HG03439 (cell line): ENCODE measurements around the gene NOXO1.
"Not testable (repeated sequence)": the region's sequence is repeated elsewhere in the genome, so short reads cannot be mapped to it uniquely, and the experiment has no call there.

ENCODE experiments used
- ATAC-seq: cut with Tn5 transposase; IDR thresholded peaks from one replicate; pipeline ENCODE4 v1.9.1; 2021; ENCODE audit warnings: mild to moderate bottlenecking, moderate library complexity; ENCODE audit not compliant: unreplicated experiment

The NOXO1 gene

DNA sequence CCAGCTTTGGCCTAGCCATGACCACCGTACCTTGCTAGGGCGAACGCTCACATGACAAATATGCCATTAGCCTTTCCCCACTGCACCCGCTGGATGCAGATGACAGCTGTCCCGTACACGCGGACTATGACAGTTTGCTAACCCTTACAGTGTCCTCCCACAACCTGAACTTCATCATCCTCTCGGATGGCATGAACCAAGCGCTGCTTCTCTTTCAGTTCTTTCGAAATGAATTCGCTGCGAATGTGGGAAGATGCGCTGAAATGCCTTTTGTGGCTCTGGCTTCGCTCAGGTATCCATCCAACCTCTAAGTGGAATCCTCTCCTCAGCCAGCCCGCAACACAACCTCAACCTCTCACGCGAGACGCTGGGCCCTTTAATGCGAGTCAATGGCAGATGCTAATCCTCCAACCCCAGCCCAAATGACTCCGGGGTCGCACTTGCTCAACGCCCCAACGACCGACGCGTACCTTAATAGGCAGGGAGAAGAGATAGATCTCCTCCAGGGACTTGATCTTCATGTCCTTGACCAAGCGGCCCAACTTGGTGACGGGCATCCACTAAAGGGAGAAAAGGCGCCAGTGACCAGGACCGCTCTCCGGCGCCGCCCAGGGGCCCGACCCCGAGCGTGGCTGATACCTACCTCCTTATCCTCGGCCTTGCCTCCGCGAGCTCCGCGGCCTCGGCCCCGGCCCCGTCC lies 17.3 kb downstream of the NOXO1 start:
- no peak for ATAC-seq

DNA sequence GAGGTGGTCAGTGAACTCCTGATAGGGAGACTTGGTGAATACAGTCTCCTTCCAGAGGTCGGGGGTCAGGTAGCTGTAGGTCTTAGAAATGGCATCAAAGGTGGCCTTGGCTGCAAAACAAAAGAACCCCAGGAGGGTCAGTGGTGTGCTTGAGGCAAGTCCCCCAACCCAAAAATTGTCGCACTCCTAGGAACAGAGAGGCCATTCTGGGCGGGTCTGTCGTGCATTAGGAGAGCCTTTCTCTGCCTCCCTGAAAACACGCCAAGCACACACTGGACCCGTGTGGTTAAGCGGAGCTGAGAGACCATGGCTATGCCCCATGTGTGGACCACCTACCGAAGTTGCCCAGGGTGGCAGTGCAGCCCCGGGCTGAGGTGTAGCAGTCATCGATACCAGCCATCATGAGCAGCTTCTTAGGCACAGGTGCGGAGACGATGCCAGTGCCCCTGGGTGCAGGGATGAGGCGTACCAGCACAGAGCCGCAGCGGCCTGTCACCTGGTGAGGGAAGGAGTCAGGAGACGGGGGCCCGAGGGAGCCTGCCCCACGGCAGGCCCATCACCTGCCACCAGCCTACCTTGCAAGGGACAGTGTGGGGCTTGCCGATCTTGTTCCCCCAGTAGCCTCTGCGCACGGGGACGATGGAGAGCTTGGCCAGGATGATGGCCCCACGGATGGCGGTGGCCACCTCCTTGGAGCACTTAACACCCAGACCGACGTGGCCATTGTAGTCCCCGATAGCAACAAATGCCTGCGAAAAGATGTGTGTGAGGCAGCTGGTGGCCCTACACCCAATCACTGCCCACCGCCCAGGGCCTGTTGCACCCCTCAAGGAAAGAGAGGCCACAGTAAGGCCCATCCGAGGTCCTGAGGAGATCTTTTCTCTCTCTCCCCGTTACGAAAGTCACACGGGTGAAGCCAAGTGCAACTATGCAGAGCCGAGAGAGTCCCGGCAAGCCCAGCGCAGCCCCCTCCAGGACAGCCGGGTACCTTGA lies 18.8 kb downstream of the NOXO1 start:
- not testable (repeated sequence) for ATAC-seq

DNA sequence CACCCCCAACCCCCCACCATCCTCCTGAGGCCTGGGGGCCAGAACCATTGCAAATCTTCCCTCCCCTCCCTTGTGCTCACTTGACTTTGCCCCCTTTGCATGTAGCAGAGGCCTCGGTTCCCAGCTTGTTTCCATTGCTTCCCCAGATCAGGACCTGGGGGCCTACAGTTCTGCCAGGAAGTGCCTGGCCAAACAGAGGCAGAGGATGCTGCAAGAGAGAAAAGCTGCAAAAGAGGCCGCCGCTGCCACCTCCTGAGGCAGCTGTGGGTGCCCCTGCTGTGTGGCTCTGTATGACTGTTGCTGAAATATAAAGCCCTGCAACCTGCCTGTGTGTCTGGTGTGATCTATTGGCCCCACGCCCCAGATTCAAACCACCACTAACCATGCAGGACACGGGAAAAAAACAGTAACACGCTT lies 19.6 kb downstream of the NOXO1 start:
- ATAC-seq: no peak

DNA sequence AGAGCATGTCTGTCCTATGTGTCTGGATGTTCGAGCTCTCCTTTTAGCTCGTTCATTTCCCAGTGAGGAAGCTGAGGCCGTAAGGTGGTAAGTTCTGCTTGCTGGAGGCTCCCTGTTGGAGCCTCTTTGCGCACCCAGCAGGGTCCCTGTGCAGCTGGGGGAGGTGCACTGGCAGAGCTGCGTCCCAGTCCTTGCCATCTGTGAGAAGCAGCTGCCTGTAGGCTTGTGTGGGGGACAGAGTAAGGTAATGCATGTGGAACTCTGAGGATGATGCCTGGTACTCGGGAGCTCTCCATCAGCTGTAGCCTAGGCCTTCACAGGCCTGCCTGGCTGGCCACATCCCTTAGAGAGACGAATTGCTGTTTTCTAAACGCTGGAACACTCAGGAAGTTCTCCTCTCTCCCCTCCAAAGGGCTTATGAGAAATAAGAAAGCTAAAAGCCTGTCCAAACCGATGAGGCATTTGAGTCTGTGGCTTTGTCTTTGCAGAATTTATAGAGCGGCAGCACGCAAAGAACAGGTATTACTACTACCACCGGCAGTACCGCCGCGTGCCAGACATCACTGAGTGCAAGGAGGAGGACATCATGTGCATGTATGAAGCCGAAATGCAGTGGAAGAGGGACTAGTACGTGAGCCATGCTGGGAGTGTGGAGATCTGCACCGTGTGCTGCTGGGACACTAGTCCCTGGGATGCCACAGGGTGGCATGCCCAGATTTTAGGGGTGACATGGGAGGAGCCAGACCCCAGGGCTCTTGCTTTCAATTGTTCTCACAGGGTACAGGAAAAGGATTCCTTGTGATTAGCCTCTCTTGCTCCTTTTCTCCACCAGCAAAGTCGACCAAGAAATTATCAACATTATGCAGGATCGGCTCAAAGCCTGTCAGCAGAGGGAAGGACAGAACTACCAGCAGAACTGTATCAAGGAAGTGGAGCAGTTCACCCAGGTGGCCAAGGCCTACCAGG lies 20.3 kb downstream of the NOXO1 start:
- no peak for ATAC-seq

DNA sequence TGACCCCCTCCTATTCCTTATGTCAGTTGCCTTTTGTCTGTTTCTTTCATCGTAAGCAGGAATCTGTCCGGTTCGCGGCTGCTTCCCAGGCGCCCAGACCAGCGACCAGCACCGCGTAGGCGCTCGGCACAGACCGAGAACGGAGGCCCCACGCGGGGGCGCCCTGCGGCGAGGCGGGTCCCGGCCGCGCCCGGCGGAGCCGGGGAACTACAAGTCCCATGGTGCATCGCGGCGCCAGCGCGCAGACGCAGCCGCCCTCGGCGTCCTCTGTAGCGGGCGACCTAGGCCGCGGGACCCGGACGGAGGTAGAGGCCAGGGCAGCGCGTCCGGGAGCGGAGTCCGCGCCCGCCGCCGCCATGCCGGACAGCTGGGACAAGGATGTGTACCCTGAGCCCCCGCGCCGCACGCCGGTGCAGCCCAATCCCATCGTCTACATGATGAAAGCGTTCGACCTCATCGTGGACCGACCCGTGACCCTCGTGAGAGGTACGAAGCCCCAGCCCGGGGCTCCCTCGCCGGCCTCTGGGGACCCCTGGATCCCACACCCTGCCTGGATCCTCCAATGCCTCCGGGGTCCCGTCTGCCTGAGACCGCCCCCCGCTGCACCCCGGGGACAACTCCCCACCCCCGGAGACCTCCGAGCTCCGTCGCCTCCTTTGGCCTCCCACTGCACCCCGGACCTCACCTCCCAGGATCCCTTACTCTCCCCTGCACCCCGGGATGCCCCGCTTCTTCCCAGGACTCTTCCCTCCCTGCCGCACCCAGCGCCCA lies 21.8 kb downstream of the NOXO1 start, which contains the start of gene NDUFB10:
NDUFB10 (plus strand) TSS at position 270 of the 771 bp plus-strand sequence; CDS start at position 357, 87 bp downstream.
- ATAC-seq: peak; percentile 54

DNA sequence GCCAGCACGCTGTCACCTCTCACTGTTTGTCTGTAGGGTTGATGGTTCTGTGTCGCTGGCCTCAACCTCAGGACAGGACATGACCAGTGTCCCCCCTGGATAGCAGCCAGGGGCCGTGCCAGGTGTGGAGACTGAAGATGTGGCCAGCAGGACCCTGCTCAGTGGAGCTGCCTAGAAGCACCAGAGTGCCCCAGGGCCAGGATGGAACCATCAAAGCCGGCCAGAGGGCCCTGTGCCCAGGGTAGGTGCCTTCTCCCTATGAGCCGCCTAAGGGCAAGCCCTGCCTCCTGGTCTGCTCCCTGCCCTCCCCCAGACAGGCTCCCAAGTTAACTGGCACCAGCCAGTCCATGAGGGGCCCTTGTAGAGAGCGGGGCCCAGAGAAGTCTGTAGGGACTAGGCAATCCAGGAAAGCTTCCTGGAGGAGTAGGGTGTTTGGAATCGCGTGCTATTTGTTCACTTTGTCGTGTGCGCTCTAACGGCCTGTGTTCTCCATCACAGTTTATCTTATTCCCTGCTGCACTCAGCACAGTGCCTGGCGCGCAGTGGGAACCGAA lies 22.5 kb downstream of the NOXO1 start:
- ATAC-seq: peak; percentile 2

DNA sequence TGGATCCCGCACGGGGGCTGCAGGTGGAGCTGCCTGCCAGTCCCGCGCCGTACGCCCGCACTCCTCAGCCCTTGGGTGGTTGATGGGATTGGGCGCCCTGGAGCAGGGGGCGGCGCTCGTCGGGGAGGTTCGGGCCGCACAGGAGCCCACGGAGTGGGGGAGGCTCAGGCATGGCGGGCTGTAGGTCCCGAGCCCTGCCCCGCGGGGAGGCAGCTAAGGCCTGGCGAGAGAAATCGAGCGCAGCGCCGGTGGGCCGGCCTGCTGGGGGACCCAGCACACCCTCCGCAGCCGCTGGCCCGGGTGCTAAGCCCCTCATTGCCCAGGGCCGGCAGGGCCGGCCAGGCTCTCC lies 23.2 kb downstream of the NOXO1 start:
- not testable (repeated sequence) for ATAC-seq

DNA sequence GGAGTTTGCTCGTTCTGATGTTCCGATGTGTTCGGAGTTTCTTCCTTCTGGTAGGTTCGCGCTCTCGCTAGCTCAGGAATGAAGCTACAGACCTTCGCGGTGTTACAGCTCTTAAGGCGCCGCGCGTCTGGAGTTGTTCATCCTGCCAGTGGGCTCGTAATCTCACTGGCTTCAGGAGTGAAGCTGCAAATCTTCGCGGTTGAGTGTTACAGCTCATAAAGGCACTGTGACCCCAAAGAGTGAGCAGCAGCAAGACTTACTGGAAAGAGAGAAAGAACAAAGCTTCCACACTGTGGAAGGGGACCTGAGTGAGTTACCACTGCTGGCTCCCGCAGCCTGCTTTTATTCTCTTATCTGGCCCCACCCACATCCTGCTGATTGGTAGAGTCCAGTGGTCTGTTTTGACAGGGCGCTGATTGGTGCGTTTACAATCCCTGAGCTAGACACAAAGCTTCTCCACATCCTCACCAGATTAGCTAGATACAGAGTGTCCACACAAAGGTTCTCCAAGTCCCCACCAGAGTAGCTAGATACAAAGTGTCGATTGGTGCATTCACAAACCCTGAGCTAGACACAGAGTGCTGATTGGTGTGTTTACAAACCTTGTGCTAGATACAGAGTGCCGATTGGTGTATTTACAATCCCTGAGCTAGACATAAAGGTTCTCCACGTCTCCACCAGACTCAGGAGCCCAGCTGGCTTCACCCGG lies 23.7 kb downstream of the NOXO1 start:
- ATAC-seq: not testable (repeated sequence)

DNA sequence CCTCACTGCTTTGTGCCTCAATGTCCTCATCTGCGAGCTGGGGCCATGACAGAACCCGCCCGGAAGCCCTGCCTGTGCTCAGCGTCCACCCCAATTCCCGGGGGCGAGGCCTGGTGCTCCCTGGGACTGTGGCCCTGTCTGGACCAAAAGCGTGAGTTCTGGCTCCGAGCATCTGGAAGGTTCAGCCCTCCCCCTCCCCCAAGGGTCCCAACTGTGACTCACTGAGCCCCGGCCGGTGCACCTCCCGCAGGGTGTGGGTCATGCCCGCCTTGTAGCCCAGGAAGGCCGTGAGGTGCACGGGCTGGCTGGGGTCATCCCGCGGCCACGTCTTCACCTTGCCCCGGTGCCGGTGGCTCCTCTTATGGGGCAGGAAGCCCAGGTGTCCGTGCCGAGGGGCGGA lies 27.5 kb downstream of the NOXO1 start:
- ATAC-seq: no peak

DNA sequence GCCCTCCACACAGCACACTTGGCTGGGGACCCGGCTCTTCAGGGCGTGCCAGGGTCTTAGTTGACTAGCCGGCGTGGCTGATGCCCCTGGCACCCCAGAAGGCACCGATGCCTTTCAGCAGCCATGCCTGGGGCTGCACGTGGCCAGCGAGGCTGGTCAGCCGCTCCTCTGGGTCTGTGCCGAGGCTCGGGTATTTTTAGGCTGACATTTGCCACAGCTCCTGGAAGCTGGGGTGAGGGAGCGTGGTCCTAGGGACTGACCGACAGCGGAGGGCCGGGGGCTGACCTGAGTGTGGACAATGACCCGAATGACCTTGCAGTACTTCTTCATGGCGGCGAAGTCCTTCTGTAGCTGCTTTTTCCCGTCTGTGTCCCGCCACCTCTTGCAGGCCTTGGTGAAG lies 30.7 kb downstream of the NOXO1 start:
- no peak for ATAC-seq

DNA sequence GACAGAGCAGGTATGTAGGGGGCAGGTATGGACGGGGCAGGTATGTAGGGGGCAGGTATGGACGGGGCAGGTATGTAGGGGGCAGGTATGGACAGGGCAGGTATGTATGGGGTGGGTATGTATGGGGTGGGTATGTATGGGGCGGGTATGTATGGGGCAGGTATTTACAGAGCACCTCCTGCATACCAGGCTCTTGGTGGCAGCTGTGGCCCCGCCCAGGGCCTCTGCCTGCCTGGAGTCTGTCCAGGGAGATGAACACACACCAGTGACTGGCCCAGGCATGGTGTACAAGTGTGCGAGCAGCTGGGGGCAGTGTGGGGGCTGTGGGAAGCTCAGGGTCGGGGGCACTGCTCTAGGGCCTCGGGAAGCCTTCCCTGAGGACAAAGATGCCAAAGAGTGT lies 31.2 kb downstream of the NOXO1 start:
- no peak for ATAC-seq

DNA sequence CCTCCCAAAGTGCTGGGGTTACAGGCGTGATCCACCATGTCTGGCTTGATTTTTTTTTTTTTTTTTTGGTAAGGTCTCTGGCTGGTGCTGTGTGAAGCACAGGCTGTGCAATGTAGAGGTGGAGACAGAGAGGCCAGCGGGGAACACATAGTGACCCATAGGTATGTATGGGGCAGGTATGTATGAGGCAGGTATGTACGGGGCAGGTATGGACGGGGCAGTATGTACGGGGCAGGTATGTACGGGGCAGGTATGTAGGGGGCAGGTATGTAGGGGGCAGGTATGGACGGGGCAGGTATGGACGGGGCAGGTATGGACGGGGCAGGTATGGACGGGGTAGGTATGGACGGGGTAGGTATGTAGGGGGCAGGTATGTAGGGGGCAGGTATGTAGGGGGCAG lies 31.8 kb downstream of the NOXO1 start:
- ATAC-seq: no peak

DNA sequence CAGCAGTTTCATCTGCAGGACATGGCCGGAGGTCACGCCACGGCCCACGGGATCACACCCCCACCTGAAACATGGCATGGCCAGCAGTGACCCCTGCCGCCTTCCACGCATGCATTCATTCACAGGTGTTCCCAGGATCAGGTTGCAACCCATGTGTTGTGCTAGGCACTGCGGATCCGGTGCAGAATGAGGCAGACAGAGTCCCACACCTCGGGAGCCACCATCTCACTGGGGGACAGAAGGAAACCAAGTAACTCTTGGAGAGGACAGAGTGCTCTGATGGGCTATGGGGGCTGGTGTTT lies 33.9 kb downstream of the NOXO1 start:
- no peak for ATAC-seq

DNA sequence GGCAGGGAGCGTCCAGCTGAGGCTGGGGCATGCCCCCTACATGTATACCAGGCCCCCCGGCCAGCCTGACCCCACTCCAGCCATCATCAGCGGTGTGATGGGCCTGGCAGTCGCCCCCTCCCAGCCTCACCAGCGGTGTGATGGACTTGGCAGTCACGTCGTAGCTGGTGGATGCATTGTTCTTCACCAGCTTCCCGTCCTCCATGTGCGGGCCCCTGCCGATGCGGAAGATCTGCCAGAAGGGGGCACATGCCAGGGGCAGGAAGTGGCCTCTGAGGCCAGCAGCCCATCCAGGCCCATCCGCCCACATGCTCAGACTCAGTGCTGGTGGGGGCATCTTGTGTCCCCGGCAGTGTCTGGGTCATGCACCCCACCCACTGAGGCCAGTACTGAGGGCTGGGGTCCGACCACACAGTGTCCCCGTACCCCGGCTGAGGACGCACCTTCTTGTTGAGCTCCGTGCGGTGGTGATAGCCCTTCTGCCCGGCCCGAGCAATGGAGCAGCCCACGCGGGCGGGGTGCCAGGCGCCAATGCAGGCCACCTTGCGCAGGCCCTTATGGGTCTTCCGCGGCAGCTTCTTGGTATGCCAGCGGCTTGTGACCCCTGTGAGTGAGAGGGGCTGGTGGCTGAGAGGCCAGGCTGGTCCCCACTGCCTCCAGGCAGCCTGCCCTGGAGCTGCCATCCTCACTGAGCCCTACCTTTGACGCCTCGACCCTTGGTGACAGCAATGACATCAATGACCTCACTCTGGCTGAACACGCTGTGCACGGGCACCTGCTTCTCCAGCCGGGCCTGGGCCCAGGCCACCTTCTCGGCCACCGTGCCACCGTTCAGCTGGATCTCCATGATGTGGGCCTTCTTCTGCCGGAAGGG lies 34.5 kb downstream of the NOXO1 start:
- no peak for ATAC-seq

DNA sequence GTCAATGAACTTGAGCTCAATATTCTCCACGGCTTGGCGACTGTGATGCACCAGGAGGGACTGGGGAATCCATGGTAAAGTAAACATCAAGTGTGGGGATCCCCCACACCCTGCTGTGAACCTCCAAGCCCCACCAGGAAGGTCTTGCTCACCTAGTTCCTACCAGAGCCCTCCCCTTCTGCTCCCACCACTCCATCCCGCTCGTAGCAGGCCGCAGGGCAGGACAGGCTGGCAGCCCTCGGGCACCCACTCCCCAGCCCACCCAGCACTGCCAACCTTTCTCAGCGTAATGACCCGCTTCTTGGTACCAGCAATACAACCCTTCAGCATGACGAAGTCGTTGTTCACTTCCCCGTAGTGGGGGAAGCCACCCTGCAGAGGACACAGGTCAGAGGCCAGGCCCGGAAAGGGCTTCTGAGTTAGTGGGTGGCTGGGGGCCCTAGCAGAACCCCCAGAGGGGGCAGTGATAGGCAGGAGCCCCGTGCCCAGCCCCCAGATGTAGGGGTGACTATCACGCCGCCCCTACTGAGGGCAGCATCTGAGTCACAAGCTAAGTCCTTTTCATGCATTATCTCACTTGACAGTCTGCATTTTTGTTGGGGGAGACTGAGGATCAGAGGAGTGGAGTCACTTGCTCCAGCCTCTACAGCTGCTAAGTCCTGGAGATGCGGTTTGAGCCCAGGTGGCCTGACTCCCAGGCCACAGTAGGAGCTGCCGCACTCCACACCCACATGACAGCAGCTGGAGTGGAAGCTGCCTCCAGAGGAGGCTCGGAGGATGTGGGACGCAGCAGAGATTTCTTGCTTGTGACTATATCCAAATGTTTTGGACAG lies 35.5 kb downstream of the NOXO1 start:
- ATAC-seq: no peak

DNA sequence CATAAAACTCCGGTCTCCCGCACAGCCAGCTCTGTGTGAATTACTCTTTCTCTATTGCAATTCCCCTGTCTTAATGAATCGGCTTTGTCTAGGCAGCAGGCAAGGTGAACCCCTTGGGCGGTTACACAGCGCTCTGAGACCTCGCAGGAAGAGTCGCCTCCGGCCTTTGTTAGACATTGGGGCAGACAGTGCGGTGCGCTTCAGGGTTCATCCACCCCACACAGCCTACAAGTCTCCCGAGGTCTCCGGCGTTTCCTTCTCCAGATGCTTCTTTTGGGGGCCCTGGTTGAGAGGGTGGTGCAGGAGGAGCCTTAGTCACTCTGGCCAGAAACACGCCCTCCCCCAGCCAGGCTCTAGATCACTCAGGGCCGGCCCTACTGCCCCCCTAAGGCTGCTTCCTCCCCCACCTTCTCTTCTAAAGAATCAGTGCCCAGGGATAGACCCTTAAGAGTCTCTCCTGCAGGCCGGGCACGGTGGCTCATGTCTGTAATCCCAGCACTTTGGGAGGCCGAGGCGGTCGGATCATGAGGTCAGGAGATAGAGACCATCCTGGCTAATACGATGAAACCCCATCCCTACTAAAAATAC lies 36.6 kb downstream of the NOXO1 start:
- no peak for ATAC-seq
